Heart left ventricle (tissue), 13 donors: ENCODE results near the gene RNF6.

Source experiments
- POLR2A ChIP-seq, 2 donors: fragments of 450-650 bp; IDR thresholded peaks; one replicate each; pipeline ENCODE4 v1.6.1; 2017; ENCODE audit warnings: antibody characterized with exemption in 2 of 2, mild to moderate bottlenecking in 2 of 2, moderate library complexity in 2 of 2
- TF ChIP-seq, protein P1 (sequence below), 12 donors: fragments of 200-600 bp; sonication (generic) in 4 of 12; IDR thresholded peaks; one replicate each; pipeline versions ENCODE4 v1.5.0 to v1.8.0; 2018 to 2022; ENCODE audit warnings: antibody characterized with exemption in 12 of 12, mild to moderate bottlenecking in 5 of 12
- donor health status: ischemic (EF 13 %, LVEDD 7.1; RV severe dilation, severe dysfunction).
- donor health status: DM: no; HTN: yes; CAD: no.
- donor health status: DM: no; HTN: no; CAD: no.
- donor health status: ischemic (EF 25% LVEDD 6.9; RV normal size, moderate dysfunction).
- donor health status: ischemic (EF 25% LVEDD 5.7; RV mildly dilated, moderate dysfunction).
- donor health status: ischemic (EF 35%, LVEDD 5.7; RV mildly dilated, moderate dysfunction).
- donor health status: nonischemic (EF 11% LVEDD 7.7; RV severe dilation, severe dysfunction).
- donor health status: DM: yes; HTN: yes; CAD: no.
- donor health status: PGD.
- donor health status: ischemic (EF 29% LVEDD 5.4; RV normal size, mild dysfunction).
- donor health status: nonischemic (EF 23%, LVEDD 6.1; RV moderate dilation, normal function).

DNA sequence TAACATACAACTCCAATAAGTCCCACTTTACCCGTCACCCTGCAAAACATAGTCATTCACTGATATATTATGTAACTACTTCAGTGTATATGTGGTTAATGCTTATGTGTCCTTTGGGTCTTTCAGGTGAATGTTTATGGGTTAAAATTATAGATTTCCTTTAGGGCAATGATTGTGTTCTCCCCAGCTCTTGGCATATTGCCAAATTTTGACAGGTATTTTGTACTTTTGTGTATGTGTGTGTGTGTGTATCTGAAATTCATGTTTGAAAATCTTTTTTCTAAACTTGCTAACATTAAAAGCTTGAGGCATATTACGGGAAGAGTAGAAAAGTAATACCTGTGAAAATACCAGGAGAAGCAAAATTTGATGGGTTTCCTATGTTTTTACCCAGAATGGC, 40.0 kb upstream of the RNF6 start:
- TF ChIP-seq, protein P1, sequence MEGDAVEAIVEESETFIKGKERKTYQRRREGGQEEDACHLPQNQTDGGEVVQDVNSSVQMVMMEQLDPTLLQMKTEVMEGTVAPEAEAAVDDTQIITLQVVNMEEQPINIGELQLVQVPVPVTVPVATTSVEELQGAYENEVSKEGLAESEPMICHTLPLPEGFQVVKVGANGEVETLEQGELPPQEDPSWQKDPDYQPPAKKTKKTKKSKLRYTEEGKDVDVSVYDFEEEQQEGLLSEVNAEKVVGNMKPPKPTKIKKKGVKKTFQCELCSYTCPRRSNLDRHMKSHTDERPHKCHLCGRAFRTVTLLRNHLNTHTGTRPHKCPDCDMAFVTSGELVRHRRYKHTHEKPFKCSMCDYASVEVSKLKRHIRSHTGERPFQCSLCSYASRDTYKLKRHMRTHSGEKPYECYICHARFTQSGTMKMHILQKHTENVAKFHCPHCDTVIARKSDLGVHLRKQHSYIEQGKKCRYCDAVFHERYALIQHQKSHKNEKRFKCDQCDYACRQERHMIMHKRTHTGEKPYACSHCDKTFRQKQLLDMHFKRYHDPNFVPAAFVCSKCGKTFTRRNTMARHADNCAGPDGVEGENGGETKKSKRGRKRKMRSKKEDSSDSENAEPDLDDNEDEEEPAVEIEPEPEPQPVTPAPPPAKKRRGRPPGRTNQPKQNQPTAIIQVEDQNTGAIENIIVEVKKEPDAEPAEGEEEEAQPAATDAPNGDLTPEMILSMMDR (IDR thresholded peaks at IDR 0.05) = no peak
- no peak for TF ChIP-seq POLR2A (IDR thresholded peaks at IDR 0.05)
